Caco-2 (cell line): Measurements from ENCODE around the gene SURF4. TPM values are rescaled to one million over a fixed set of nuclear protein-coding genes. Genes with fewer than 3 reads are reported as not detected.

Source experiments
- BruUV-seq: library from RNA; stranded (reverse); fragments of 400-500 nt; replicated peaks from 2 replicates; lab custom pipeline; 2021; lab: Mats Ljungman, UMichigan
- CTCF ChIA-PET: fragments of 300-600 bp; sonication (Branson Sonifier 250); formaldehyde crosslinking; loops from one replicate; lab custom pipeline; 2022; ENCODE audit warnings: antibody characterized with exemption; lab: Charles Lee
- POLR2A ChIA-PET: fragments of 300-600 bp; sonication (Branson Sonifier 250); formaldehyde crosslinking; loops from one replicate; lab custom pipeline; 2022; ENCODE audit warnings: antibody characterized with exemption; lab: Charles Lee
- DNase-seq, 2 experiments: peaks; one replicate each; pipeline versions ENCODE4 v3.0.0 to v3.0.0-alpha.2; 2020 to 2022
- H3K27me3 ChIP-seq: replicated peaks from 2 replicates; pipeline ENCODE4 v1.6.0; 2011; ENCODE audit warnings: low read length; ENCODE audit not compliant: control insufficient read depth, insufficient read depth
- H3K36me3 ChIP-seq: 2 replicates; pipeline ENCODE4 v1.5.1; 2011; ENCODE audit warnings: low read length; ENCODE audit not compliant: control insufficient read depth, insufficient read depth
- H3K4me1 ChIP-seq: fragments of 250-450 bp; sonication (Bioruptor Pico); 2 replicates; pipeline ENCODE4 v1.5.1; 2020; ENCODE audit warnings: mild to moderate bottlenecking
- H3K4me3 ChIP-seq: 2 replicates; pipeline ENCODE4 v1.5.1; 2011; ENCODE audit warnings: low read depth, mild to moderate bottlenecking, control low read depth, low read length
- H3K9me3 ChIP-seq: fragments of 250-450 bp; sonication (Bioruptor Pico); 2 replicates; pipeline ENCODE4 v1.5.1; 2020; ENCODE audit warnings: mild to moderate bottlenecking, moderate library complexity
- H3K27ac Mint-ChIP-seq: one replicate; pipeline ENCODE4 v1.8.0; 2022; ENCODE audit warnings: mixed read lengths; ENCODE audit not compliant: unreplicated experiment
- H3K27me3 Mint-ChIP-seq: one replicate; pipeline ENCODE4 v1.8.0; 2022; ENCODE audit warnings: mixed read lengths; ENCODE audit not compliant: insufficient read depth, unreplicated experiment
- H3K36me3 Mint-ChIP-seq: one replicate; pipeline ENCODE4 v1.8.0; 2022; ENCODE audit warnings: mild to moderate bottlenecking, mixed read lengths; ENCODE audit not compliant: insufficient read depth, unreplicated experiment
- H3K4me1 Mint-ChIP-seq: one replicate; pipeline ENCODE4 v1.8.0; 2022; ENCODE audit warnings: low read depth, mixed read lengths; ENCODE audit not compliant: unreplicated experiment
- H3K4me3 Mint-ChIP-seq: one replicate; pipeline ENCODE4 v1.8.0; 2022; ENCODE audit warnings: mild to moderate bottlenecking, moderate library complexity, mixed read lengths; ENCODE audit not compliant: unreplicated experiment
- H3K9me3 Mint-ChIP-seq: one replicate; pipeline ENCODE4 v1.8.0; 2022; ENCODE audit warnings: mixed read lengths; ENCODE audit not compliant: unreplicated experiment
- intact Hi-C: fragments of 100-400 bp; cut with micrococcal nuclease; formaldehyde crosslinking; loops from one replicate; pipeline ENCODE4 v1.10.0; 2022; ENCODE audit not compliant: unreplicated experiment
- total RNA-seq: library from RNA; stranded (reverse); gene quantifications from 2 replicates; pipeline ENCODE4 v1.2.3, GENCODE V29; 2022
- TF ChIP-seq, protein P1 (sequence below), 2 experiments: fragments of 200-600 bp in 1 of 2; IDR thresholded peaks; 1 replicate in 1 of 2; 2 replicates in 1 of 2; pipeline versions ENCODE4 v1.5.1 to v1.8.0; 2011 to 2022; ENCODE audit warnings: antibody characterized with exemption in 1 of 2, control low read depth in 1 of 2, inconsistent platforms in 1 of 2, low read depth in 1 of 2, low read length in 1 of 2, mild to moderate bottlenecking in 1 of 2, moderate library complexity in 1 of 2; ENCODE audit not compliant: insufficient read depth in 1 of 2, severe bottlenecking in 1 of 2, unreplicated experiment in 1 of 2

Gene SURF4
- total RNA-seq, 1 experiment from 2014 or later = 239 TPM

GRCh38 chr9:133400292-133400691, 24.4 kb upstream of the SURF4 start:
- Mint-ChIP-seq H3K27ac (no peak overlapping the region), H3K27me3 (no peaks in the 10 kb centered on the region), H3K4me3 (no peak overlapping the region), H3K36me3 (peaks cover 23% of the 10 kb centered on the region), H3K4me1 (no peaks in the 10 kb centered on the region), H3K9me3 (no peaks in the 10 kb centered on the region)
- H3K4me1 ChIP-seq = no peaks in the 10 kb centered on the region; the same call in 1 of the 2 replicates
- DNase-seq = no peak
- H3K9me3 ChIP-seq = no peaks in the 10 kb centered on the region
- BruUV-seq = no TSS peak
- TF ChIP-seq, protein P1, sequence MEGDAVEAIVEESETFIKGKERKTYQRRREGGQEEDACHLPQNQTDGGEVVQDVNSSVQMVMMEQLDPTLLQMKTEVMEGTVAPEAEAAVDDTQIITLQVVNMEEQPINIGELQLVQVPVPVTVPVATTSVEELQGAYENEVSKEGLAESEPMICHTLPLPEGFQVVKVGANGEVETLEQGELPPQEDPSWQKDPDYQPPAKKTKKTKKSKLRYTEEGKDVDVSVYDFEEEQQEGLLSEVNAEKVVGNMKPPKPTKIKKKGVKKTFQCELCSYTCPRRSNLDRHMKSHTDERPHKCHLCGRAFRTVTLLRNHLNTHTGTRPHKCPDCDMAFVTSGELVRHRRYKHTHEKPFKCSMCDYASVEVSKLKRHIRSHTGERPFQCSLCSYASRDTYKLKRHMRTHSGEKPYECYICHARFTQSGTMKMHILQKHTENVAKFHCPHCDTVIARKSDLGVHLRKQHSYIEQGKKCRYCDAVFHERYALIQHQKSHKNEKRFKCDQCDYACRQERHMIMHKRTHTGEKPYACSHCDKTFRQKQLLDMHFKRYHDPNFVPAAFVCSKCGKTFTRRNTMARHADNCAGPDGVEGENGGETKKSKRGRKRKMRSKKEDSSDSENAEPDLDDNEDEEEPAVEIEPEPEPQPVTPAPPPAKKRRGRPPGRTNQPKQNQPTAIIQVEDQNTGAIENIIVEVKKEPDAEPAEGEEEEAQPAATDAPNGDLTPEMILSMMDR (IDR thresholded peaks at IDR 0.05; ENCODE audit: insufficient read depth in 1 of 2, low read depth in 1 of 2, low read length in 1 of 2, severe bottlenecking in 1 of 2, unreplicated experiment in 1 of 2) = no peak
- ChIA-PET CTCF (interaction anchor here (0.9 kb wide), 1 partner anchor 63 kb away, joined by 3 read pairs; no protein-coding TSS in a partner anchor), POLR2A (no interaction called here)
- H3K27me3 ChIP-seq = no peaks in the 10 kb centered on the region
- intact Hi-C loops = no loop called here
- H3K36me3 ChIP-seq = no peaks in the 10 kb centered on the region
- no peak overlapping the region for H3K4me3 ChIP-seq

DNA sequence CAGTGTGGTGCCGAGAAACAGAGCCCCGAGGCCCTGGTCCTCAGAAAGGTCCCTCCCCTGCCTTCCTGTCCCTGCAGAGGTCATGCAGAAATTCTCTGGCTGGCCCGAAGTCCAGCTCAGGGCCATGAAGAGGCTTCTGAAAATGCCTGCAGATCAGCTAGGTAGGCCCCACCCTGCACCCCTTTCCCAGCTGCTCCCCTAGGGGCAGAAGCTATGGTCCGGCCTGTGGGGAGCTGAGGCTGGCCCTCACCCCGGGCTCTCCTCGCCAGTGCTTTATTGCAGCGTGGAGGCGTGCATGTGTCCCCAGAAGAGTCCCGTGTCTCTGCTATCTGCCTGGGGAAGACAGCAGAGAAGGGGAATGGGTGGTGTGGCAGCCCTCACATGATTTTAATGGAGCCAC, 22.0 kb upstream of the SURF4 start:
- CTCF ChIA-PET = interaction anchor here (1.4 kb wide), 1 partner anchor 20 kb away, joined by 3 read pairs; no protein-coding TSS in a partner anchor
- no TSS peak for BruUV-seq

DNA sequence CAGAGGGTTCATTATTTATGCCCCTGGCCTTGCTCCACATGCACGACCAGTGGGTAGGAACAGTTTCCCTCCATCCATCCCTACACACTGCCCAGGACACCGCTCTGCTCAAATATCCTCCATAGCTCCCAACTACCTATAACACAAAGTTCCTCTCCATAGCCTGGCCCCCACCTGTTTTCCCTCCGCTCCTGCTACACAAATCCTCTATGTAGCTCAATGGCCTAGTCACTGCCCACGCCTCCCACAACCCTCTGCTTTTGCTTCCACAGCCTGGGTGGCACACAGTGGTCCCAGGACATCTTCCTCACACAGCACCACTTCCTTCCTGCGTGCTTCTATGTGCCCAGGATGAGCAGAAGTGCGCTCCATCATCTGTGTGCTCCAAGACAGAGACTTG, 21.5 kb upstream of the SURF4 start:
- Mint-ChIP-seq H3K9me3 (no peaks in the 10 kb centered on the region), H3K27ac (no peak overlapping the region), H3K4me3 (no peak overlapping the region), H3K27me3 (no peaks in the 10 kb centered on the region), H3K4me1 (no peaks in the 10 kb centered on the region), H3K36me3 (peaks cover 5% of the 10 kb centered on the region)
- Histone ChIP-seq H3K27me3 (no peaks in the 10 kb centered on the region), H3K9me3 (no peaks in the 10 kb centered on the region), H3K4me1 (no peaks in the 10 kb centered on the region; the same call in 1 of the 2 replicates), H3K4me3 (no peak overlapping the region), H3K36me3 (no peaks in the 10 kb centered on the region)
- POLR2A ChIA-PET = no interaction called here
- DNase-seq = no peak
- intact Hi-C loops = no loop called here
- BruUV-seq = no TSS peak
- TF ChIP-seq, protein P1 (IDR thresholded peaks at IDR 0.05; ENCODE audit: insufficient read depth in 1 of 2, low read depth in 1 of 2, low read length in 1 of 2, severe bottlenecking in 1 of 2, unreplicated experiment in 1 of 2) = no peak
- CTCF ChIA-PET = interaction anchor here (1.0 to 1.4 kb wide), 2 partner anchors 19 to 63 kb away, joined by 3 to 5 read pairs; partner anchors contain the start of gene CACFD1

More for the DNA sequence above, 22.0 kb upstream of the SURF4 start:
- Mint-ChIP-seq H3K27ac (no peak overlapping the region), H3K36me3 (peaks cover 5% of the 10 kb centered on the region), H3K4me3 (no peak overlapping the region), H3K27me3 (no peaks in the 10 kb centered on the region), H3K9me3 (no peaks in the 10 kb centered on the region), H3K4me1 (no peaks in the 10 kb centered on the region)
- TF ChIP-seq, protein P1 (IDR thresholded peaks at IDR 0.05; ENCODE audit: insufficient read depth in 1 of 2, low read depth in 1 of 2, low read length in 1 of 2, severe bottlenecking in 1 of 2, unreplicated experiment in 1 of 2) = no peak
- no peak for DNase-seq
- H3K4me1 ChIP-seq = no peaks in the 10 kb centered on the region; the same call in 1 of the 2 replicates
- H3K9me3 ChIP-seq = no peaks in the 10 kb centered on the region
- no peak overlapping the region for H3K4me3 ChIP-seq
- POLR2A ChIA-PET = no interaction called here
- no peaks in the 10 kb centered on the region for H3K36me3 ChIP-seq
- H3K27me3 ChIP-seq = no peaks in the 10 kb centered on the region
- intact Hi-C loops = no loop called here
